Measurements from ENCODE around the gene TTPAL.

DNA sequence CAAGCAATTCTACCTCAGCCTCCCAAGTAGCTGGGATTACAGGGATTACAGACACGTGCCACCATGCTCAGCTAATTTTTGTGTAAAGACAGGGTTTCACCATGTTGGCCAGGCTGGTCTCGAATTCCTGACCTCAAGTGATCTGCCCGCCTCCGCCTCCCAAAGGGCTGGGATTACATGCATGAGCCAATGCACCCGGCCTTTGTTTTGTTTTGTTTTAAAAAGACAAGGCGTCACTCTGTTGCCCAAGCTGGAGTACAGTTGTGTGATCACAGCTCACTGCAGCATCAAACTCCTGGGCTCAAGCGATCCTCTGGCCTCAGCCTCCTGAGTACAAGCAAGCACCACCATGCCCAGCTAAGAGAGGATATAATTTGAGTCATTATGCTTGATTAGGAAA lies 40.8 kb downstream of the TTPAL start:
- no peak for TF ChIP-seq FOXK2 (IDR thresholded peaks at IDR 0.05)
- no peak for TF ChIP-seq NFRKB (IDR thresholded peaks at IDR 0.05)
- TF ChIP-seq ZNF384 (IDR thresholded peaks at IDR 0.05), result no peak
- no peak for TF ChIP-seq ARNT (IDR thresholded peaks at IDR 0.05)
- no peak for TF ChIP-seq SP1 (IDR thresholded peaks at IDR 0.05)

All from HEK293T (cell line).